Measurements from ENCODE around the gene ROR1. TPM values are rescaled to one million over a fixed set of nuclear protein-coding genes. Genes with fewer than 3 reads are reported as not detected.

ROR1 gene
- total and polyA plus RNA-seq, 2 experiments from 2014 or later = 27.6 to 47.8 TPM

- Histone ChIP-seq H3K27me3 (no peaks in the 10 kb centered on the region), H3K36me3 (no peaks in the 10 kb centered on the region), H3K9me3 (ENCODE audit: low read depth) (no peaks in the 10 kb centered on the region), H3K27ac (no peak overlapping the region), H3K4me3 (no peak overlapping the region), H3K4me1 (ENCODE audit: low read depth) (peaks cover 11% of the 10 kb centered on the region)
- TF ChIP-seq, protein P1, sequence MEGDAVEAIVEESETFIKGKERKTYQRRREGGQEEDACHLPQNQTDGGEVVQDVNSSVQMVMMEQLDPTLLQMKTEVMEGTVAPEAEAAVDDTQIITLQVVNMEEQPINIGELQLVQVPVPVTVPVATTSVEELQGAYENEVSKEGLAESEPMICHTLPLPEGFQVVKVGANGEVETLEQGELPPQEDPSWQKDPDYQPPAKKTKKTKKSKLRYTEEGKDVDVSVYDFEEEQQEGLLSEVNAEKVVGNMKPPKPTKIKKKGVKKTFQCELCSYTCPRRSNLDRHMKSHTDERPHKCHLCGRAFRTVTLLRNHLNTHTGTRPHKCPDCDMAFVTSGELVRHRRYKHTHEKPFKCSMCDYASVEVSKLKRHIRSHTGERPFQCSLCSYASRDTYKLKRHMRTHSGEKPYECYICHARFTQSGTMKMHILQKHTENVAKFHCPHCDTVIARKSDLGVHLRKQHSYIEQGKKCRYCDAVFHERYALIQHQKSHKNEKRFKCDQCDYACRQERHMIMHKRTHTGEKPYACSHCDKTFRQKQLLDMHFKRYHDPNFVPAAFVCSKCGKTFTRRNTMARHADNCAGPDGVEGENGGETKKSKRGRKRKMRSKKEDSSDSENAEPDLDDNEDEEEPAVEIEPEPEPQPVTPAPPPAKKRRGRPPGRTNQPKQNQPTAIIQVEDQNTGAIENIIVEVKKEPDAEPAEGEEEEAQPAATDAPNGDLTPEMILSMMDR (IDR thresholded peaks at IDR 0.05; ENCODE audit: low read depth, low read length) = no peak
- DNase-seq (ENCODE audit: low read depth in 1 of 2, low spot score in 1 of 2) = peak in 1 of 2 donors; percentile 77
Measured at GRCh38 chr1:63731117-63732043, 42.4 kb upstream of the ROR1 start.

DNA sequence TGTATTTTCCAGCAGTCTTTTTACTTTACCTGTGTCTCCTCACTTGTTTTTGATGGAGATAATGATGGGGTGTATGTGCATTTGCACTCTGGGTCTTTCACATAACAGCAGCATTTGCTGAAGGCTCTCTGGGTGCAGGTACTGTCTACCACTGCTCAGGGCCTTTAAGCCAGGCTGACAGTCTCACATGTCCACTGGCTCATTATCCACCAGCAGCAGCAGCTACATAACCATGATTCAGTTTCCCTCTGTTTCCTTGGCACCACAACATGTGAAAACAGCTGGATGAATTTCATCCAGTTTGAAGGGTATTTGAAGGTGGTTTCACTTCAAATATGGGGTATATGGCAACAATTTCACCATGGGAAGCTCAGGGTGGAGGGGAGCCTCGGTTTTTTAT, 41.2 kb upstream of the ROR1 start:
- TF ChIP-seq, protein P1 (IDR thresholded peaks at IDR 0.05; ENCODE audit: low read depth, low read length) = no peak
- no peak overlapping the region for H3K27ac ChIP-seq
- H3K4me1 ChIP-seq (ENCODE audit: low read depth) = peaks cover 11% of the 10 kb centered on the region
- DNase-seq (ENCODE audit: low read depth in 1 of 2, low spot score in 1 of 2) = peak in 1 of 2 donors; percentile 26
- H3K27me3 ChIP-seq = no peaks in the 10 kb centered on the region
- H3K9me3 ChIP-seq (ENCODE audit: low read depth) = no peaks in the 10 kb centered on the region
- no peaks in the 10 kb centered on the region for H3K36me3 ChIP-seq
- no peak overlapping the region for H3K4me3 ChIP-seq

GRCh38 chr1:63738772-63739171, 35.0 kb upstream of the ROR1 start:
- TF ChIP-seq, protein P1 (IDR thresholded peaks at IDR 0.05; ENCODE audit: low read depth, low read length) = no peak

DNA sequence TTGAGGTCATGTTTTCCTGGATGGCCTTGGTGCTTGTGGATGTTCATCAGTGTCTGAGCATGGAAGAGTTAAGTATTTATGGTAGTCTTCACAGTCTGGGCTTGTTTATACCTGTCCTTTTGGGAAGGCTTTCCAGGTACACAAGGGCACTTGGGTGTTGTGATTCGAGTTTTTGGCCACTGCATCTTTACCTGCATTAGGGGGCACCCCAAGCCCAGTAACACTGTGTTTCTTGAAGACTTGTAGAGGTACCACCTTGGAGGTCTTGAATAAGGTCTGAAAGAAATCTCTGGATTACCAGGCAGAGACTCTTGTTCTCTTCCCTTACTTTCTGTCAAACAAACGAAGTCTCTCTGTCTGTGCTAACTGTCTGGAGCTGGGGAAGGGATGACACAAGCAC, 34.4 kb upstream of the ROR1 start:
- no peaks in the 10 kb centered on the region for H3K36me3 ChIP-seq
- H3K9me3 ChIP-seq (ENCODE audit: low read depth) = no peaks in the 10 kb centered on the region
- H3K27me3 ChIP-seq = no peaks in the 10 kb centered on the region
- TF ChIP-seq, protein P1 (IDR thresholded peaks at IDR 0.05; ENCODE audit: low read depth, low read length) = no peak
- H3K27ac ChIP-seq = no peak overlapping the region
- H3K4me1 ChIP-seq (ENCODE audit: low read depth) = no peaks in the 10 kb centered on the region
- H3K4me3 ChIP-seq = no peak overlapping the region
- DNase-seq (ENCODE audit: low read depth in 1 of 2, low spot score in 1 of 2) = no peak

More at GRCh38 chr1:63738772-63739171, 35.0 kb upstream of the ROR1 start:
- Histone ChIP-seq H3K36me3 (no peaks in the 10 kb centered on the region), H3K4me1 (ENCODE audit: low read depth) (no peaks in the 10 kb centered on the region), H3K9me3 (ENCODE audit: low read depth) (no peaks in the 10 kb centered on the region), H3K27me3 (no peaks in the 10 kb centered on the region), H3K4me3 (no peak overlapping the region), H3K27ac (no peak overlapping the region)
- no peak for DNase-seq (ENCODE audit: low read depth in 1 of 2, low spot score in 1 of 2)

DNA sequence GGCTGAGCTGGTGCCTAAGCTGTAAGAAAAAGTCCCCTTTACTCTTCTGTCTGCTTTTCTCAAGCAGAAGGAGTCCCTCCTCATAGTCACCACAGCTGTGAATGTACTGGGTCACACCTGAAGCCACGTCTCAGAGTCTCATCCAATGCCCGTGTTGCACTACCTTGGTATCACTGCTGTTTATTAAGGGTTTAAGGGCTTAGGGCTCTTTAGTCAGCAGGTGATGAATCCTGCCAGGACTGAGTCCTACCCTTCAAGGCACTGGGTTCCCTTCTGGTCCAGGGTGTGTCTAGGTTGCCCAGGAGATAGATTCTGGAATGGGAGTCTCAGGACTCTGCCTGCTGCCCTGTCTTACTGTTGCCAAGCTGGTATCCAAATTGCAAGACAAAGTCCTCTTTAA, 33.4 kb upstream of the ROR1 start:
- Histone ChIP-seq H3K4me1 (ENCODE audit: low read depth) (no peaks in the 10 kb centered on the region), H3K27me3 (no peaks in the 10 kb centered on the region), H3K27ac (no peak overlapping the region), H3K4me3 (no peak overlapping the region), H3K9me3 (ENCODE audit: low read depth) (no peaks in the 10 kb centered on the region), H3K36me3 (no peaks in the 10 kb centered on the region)
- TF ChIP-seq, protein P1 (IDR thresholded peaks at IDR 0.05; ENCODE audit: low read depth, low read length) = no peak
- DNase-seq (ENCODE audit: low read depth in 1 of 2, low spot score in 1 of 2) = no peak
